Measurements from ENCODE around the gene NRF1. TPM values are rescaled to one million over a fixed set of nuclear protein-coding genes. Genes with fewer than 3 reads are reported as not detected.

NRF1 gene
- total RNA-seq, 1 experiment from 2014 or later: 19.3 TPM

- H3K23ac ChIP-seq (ENCODE audit: insufficient read length, low read depth, low read length): no peak overlapping the region
- Mint-ChIP-seq H3K9me3 (peaks cover 0 to 6% of the 10 kb centered on the region in 2 experiments; a peak in 1 of 5 replicates), H3K27me3 (ENCODE audit: low read depth) (peaks cover 73% of the 10 kb centered on the region), H3K27ac (no peak overlapping the region; a peak in 1 of 7 replicates), H3K4me1 (peaks cover 47 to 56% of the 10 kb centered on the region in 2 experiments), H3K4me3 (peak overlapping the region; percentile 67 to 83), H3K36me3 (ENCODE audit: insufficient read depth in 1 of 3, low read depth in 3 of 3) (peaks cover 0 to 3% (median 0%) of the 10 kb centered on the region in 3 experiments; a peak in 2 of 7 replicates)
- H4K20me1 ChIP-seq (ENCODE audit: control insufficient read depth, insufficient read depth, insufficient read length): peaks cover 4% of the 10 kb centered on the region
- no peaks in the 10 kb centered on the region for H3K79me1 ChIP-seq (ENCODE audit: insufficient read depth, low read depth, low read length, poor library complexity, severe bottlenecking)
- no CpG with 5 or more reads among the region's 64 CpGs for WGBS (ENCODE audit: extremely low coverage, insufficient read length, low lambda C conversion rate)
- H2BK20ac ChIP-seq (ENCODE audit: low read depth, low read length, poor library complexity, severe bottlenecking): no peak overlapping the region
- H3K27me3 ChIP-seq (ENCODE audit: insufficient read depth, low read length): peaks cover 58% of the 10 kb centered on the region
- no peak overlapping the region for H2BK120ac ChIP-seq (ENCODE audit: low read depth, low read length, poor library complexity, severe bottlenecking)
- no peak overlapping the region for H2BK5ac ChIP-seq (ENCODE audit: insufficient read length, low read length)
- peaks cover 10% of the 10 kb centered on the region; the same call in 1 of the 2 replicates for H3K4me1 ChIP-seq (ENCODE audit: insufficient read depth, low read length)
- H3K9me3 ChIP-seq (ENCODE audit: control insufficient read depth, low read depth, low read length): no peaks in the 10 kb centered on the region
- H2BK15ac ChIP-seq (ENCODE audit: low read depth, low read length): no peak overlapping the region
- no peaks in the 10 kb centered on the region for H3K79me2 ChIP-seq (ENCODE audit: insufficient read depth, low read length)
- no peak overlapping the region for H4K91ac ChIP-seq (ENCODE audit: insufficient read length, low read depth, low read length)
- H3K9ac ChIP-seq (ENCODE audit: extremely low read depth, insufficient read length, low read length): no peak overlapping the region
- no peak overlapping the region for H3K56ac ChIP-seq (ENCODE audit: insufficient read length, low read depth, low read length)
- TF ChIP-seq CTCF (conservative IDR thresholded peaks at IDR 0.05): no peak
- H2AK5ac ChIP-seq (ENCODE audit: insufficient read length, low read length): no peak overlapping the region
- no peak overlapping the region for H3K4ac ChIP-seq (ENCODE audit: low read depth, low read length)
- no peak overlapping the region for H2BK12ac ChIP-seq (ENCODE audit: insufficient read length, low read depth, low read length)
- peak overlapping the region; percentile 52 for H3K18ac ChIP-seq (ENCODE audit: insufficient read length, low read depth, low read length)
- DNase-seq: peak; percentile 96
- no peak overlapping the region for H3K27ac ChIP-seq (ENCODE audit: insufficient read length, low read depth, low read length)
- peak overlapping the region; percentile 36 for H3K4me2 ChIP-seq (ENCODE audit: insufficient read depth, insufficient read length, low read length)
- H3K14ac ChIP-seq (ENCODE audit: insufficient read depth, low read length): 0 out of 2 replicates have a peak overlapping the region, but pooled peaks have one; percentile 19
- no peak overlapping the region for H3T11ph ChIP-seq (ENCODE audit: low read length)
- H2AFZ ChIP-seq (ENCODE audit: low read length): no peak overlapping the region
- no peak overlapping the region for H4K5ac ChIP-seq (ENCODE audit: insufficient read length, low read depth, low read length)
- peaks cover 46% of the 10 kb centered on the region for H3K23me2 ChIP-seq (ENCODE audit: insufficient read length, low read depth, low read length, poor library complexity, severe bottlenecking)
- H4K8ac ChIP-seq (replicated peaks; ENCODE audit: insufficient read length, low read depth, low read length): no peak overlapping the region
Observed at GRCh38 chr7:129780257-129780973, 168.9 kb downstream of the NRF1 start.
